GM12875 (cell line): ENCODE measurements around the gene LHFPL3.

ENCODE experiments used
- H3K4me3 ChIP-seq: one replicate; pipeline ENCODE4 v1.5.1; 2011; ENCODE audit warnings: low read depth, low read length, control low read depth
- TF ChIP-seq, protein P1 (sequence below): IDR thresholded peaks from 2 replicates; pipeline ENCODE4 v1.5.1; 2011; ENCODE audit warnings: low read depth, mild to moderate bottlenecking, control low read depth, inconsistent platforms, low read length, moderate library complexity, borderline replicate concordance; ENCODE audit not compliant: insufficient read depth

LHFPL3 gene

GRCh38 chr7:104395162-104395561 lies 66.8 kb downstream of the LHFPL3 start:
- TF ChIP-seq, protein P1, sequence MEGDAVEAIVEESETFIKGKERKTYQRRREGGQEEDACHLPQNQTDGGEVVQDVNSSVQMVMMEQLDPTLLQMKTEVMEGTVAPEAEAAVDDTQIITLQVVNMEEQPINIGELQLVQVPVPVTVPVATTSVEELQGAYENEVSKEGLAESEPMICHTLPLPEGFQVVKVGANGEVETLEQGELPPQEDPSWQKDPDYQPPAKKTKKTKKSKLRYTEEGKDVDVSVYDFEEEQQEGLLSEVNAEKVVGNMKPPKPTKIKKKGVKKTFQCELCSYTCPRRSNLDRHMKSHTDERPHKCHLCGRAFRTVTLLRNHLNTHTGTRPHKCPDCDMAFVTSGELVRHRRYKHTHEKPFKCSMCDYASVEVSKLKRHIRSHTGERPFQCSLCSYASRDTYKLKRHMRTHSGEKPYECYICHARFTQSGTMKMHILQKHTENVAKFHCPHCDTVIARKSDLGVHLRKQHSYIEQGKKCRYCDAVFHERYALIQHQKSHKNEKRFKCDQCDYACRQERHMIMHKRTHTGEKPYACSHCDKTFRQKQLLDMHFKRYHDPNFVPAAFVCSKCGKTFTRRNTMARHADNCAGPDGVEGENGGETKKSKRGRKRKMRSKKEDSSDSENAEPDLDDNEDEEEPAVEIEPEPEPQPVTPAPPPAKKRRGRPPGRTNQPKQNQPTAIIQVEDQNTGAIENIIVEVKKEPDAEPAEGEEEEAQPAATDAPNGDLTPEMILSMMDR: no peak
- no peak overlapping the region for H3K4me3 ChIP-seq

DNA sequence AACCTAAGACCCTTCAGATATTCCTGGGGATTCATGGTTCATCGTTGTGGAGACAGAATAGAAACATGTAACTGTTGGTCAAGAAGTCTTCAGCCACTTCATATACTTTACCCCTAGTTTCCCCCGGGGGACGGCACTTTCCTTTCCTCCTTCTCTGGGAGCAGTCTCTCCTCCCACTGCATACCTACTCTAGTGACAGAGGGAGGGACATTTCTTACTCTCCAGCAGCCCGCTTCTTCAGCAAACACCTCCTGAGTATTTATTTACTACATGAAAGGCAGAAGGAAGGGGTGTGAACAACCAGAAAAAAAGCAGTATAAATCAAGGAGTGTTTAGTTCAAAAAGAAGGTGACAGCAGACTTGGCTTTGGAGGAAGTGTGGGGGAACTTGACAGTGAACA lies 69.0 kb downstream of the LHFPL3 start:
- H3K4me3 ChIP-seq: no peak overlapping the region
- TF ChIP-seq, protein P1: no peak

- no peak overlapping the region for H3K4me3 ChIP-seq
- TF ChIP-seq, protein P1: no peak
Measured at GRCh38 chr7:104408371-104408770, 80.0 kb downstream of the LHFPL3 start.

DNA sequence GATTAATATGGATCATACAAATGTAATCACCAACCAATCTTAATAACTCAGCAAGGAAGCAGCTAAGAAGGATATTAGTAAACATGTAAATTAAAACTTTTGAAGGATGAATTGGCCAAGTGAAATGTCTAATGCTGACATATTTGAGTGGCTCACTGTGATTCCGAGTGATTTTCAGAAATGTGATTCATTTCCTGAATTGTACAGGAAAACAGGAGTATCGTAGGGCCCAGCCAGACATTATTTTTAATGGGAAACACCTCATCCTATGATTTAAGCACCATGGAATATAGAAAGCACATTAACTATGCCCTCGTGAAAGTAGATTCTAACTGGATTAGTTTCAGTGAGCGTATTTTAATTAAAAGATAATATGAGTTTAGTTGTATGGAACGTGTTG lies 82.3 kb downstream of the LHFPL3 start:
- TF ChIP-seq, protein P1: no peak
- no peak overlapping the region for H3K4me3 ChIP-seq

DNA sequence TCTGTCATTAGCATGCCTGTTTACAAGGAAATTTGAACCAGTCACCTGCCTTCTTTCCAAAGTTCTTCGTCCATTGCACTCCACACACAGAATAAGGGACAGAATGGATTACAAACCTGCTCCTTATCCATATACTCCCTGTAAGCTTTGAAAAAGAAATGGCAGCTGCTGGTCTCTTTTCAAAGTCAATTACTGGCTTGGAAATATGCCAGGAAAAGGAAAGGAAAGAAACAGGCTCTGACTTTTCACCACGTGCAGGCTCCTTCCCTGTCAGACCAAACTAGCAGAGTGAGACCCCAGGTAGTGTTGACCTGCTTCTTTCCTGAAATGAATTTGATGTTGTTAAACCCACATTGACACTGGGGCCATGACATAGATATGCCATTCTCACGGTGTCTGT lies 84.5 kb downstream of the LHFPL3 start:
- TF ChIP-seq, protein P1: no peak
- H3K4me3 ChIP-seq: no peak overlapping the region

GRCh38 chr7:104414216-104414615 lies 85.8 kb downstream of the LHFPL3 start:
- TF ChIP-seq, protein P1: no peak
- H3K4me3 ChIP-seq: no peak overlapping the region

DNA sequence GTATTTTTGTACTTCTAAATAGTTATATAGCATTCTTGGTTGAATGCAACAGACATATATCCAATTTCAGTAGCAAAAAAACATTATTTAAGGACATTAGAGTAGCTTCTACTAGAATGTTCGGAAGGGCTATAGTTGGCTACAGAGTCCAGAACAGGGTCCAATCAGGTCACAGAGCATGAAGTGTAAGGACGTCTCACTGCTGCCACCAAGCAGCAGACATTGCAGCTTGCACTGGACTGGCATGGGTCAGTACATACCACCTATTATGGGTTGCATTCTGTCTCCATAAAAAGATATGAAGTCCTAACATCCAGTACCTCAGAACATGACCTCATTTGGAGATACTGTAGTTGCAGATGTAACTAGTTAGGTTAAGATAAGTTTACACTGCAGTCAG lies 87.3 kb downstream of the LHFPL3 start:
- TF ChIP-seq, protein P1: no peak
- H3K4me3 ChIP-seq: no peak overlapping the region
